Measurements from ENCODE around the gene ABI3BP.

ABI3BP gene

GRCh38 chr3:100761211-100761942 is 231.8 kb downstream of the ABI3BP start:
- no peak for DNase-seq

GRCh38 chr3:100760377-100760776 is 232.8 kb downstream of the ABI3BP start:
- no peak for DNase-seq

- DNase-seq, result no peak
Observed at GRCh38 chr3:100759950-100760349, 233.3 kb downstream of the ABI3BP start.

DNA sequence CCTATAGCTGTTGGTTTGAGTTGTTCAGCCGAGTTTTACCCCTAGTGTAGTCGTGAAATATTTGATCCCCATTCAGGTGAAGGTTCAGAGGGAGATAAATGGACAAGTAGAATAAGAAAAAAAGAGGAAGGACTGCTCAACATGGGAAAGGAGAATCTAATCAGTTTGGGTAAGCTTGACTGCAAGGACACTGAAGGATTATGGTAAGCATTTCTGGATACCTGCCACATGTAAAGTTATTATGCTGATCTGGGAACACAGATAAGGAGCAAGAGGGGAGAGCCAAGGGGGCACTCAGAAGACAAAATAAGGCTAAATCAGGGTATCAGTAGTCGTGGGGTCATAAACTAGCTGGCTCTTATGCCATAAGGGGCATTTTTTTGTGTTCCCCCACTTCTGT is 234.1 kb downstream of the ABI3BP start:
- DNase-seq, result no peak

GRCh38 chr3:100756441-100756840 is 236.8 kb downstream of the ABI3BP start:
- no peak for DNase-seq

- no peak for DNase-seq
Observed at GRCh38 chr3:100754563-100755334, 238.5 kb downstream of the ABI3BP start.

DNA sequence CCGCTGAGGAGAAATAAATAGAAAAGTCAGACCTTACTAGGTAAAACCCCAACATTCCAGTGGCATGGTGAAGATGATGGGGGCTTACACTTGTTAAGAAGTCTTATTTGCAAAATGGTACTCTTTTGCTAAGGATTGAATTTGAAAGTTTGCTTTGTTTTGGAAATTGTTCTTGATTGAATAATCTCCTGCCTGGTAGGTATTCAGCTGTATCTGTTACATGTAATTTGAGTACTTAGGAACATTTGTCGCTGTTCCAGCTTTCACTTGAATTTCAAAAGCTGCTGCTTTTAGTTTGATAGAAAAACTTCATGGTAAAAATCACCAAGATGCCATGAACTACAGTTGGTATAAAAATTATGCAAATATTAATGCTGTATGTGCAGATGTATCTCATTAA is 239.4 kb downstream of the ABI3BP start:
- DNase-seq, result no peak

- no peak for DNase-seq
Observed at GRCh38 chr3:100748967-100749366, 244.3 kb downstream of the ABI3BP start.

DNA sequence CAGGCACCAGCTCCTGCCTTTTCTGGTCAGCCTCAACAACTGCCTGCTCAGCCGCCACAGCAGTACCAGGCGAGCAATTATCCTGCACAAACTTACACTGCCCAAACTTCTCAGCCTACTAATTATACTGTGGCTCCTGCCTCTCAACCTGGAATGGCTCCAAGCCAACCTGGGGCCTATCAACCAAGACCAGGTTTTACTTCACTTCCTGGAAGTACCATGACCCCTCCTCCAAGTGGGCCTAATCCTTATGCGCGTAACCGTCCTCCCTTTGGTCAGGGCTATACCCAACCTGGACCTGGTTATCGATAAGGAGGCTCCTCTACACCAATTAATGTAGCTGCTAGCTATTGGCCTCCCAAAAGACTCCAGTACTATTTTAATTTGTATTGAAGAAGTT is 245.0 kb downstream of the ABI3BP start:
- DNase-seq, result no peak

- no peak for DNase-seq
Observed at GRCh38 chr3:100746092-100746491, 247.1 kb downstream of the ABI3BP start.

DNA sequence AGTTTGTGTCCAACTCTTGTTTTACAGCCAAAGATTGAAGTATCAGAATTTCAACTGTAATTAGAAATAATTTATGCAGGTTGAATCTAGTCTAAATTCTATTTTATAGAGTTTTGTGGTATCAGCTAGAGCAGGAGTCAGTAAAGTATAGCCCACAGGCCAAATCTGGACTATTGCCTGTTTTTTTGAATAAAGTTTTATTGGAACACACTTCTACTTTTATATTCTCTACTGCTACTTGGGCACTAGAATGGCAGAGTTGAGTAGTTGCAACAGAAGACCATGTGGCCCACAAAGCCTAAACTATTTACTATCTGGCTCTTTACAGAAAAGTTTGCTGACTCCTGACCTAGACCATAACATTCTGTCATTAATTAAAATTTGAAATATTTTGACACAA is 247.6 kb downstream of the ABI3BP start:
- DNase-seq, result no peak

DNA sequence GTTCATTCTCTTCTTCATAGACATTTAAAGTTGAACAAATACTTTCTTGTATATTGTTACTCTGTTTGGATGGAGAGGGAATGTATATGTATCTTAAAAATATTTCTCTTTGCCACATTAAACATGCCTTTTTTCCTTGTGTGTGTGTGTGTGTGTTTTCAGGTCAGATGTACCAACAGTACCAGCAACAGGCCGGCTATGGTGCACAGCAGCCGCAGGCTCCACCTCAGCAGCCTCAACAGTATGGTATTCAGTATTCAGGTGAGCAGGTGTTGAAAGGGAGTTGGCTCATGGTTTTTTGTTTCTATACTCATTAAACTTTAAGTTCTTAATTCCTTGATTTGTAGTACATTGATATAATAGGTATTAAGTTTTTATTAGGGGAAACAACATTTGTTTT is 248.6 kb downstream of the ABI3BP start:
- DNase-seq, result no peak

DNA sequence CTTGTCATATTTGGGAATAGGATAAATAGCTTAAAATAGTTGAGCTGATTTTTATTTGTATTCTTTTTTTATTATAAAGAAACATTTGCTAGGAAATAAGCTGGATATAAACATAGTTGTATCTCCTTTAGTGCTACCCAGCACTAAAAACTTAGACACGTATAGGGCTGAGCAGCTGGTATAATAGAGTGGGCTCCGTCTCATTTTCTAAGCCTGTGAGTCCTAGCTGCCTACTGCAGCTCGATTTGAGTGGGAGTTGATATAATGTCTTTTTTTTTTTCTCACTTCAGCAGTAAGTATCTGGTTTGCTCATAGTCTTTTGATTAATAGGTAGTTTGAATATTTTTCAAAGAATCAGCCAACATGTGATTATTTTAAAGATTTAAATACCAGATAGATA is 249.7 kb downstream of the ABI3BP start:
- no peak for DNase-seq

GRCh38 chr3:100740207-100740606 is 253.0 kb downstream of the ABI3BP start:
- no peak for DNase-seq

DNA sequence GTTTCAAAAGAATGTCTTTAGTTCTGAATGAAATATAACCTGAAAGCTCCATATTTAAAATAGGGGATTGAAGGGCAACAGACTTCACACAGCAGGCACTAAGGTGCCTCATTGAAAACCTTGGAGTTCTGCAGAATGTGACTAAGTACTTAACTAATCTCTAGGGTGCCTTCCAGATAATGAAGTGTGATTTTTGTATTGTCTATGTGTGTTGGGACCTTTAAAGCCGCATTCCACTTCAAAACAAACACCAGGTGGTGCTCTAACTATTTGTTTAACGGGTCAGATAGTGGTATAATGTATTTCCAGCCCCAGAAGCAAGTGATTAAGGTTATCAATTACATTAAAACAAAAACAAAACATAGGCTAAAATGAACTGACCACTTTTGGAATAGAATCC is 255.9 kb downstream of the ABI3BP start:
- no peak for DNase-seq

DNA sequence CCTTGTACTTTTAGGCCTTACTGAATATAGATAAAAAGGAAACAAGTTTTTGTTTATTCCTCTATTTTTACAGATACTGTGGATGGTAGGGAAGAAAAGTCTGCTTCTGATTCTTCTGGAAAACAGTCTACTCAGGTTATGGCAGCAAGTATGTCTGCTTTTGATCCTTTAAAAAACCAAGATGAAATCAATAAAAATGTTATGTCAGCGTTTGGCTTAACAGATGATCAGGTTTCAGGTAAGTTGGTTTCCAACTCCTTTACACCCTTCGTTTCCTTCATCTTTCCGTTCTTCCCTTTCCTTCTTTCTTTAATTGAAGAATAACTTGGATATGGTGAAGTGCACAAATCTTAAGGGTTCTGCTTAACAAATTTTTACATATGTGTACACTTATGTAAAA is 260.8 kb downstream of the ABI3BP start:
- no peak for DNase-seq

DNA sequence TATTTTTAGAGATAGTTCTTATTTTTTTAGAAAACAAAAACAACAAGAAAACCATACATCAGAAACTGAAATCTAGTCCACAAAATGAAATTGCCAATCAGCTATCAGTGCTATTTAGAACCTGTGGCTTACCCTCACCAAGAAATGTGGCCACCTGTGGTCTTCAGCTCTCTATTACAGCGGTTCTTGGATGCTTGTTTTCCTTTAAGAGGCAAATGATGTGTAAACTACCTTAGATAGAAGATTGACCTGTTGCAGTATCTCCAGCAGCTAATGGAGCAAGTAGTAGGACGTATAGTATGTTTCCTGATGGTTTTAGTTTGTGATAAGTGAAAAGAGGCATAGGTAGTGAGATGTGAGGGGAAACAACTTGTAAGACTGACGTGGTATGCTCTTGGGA is 262.7 kb downstream of the ABI3BP start:
- DNase-seq, result no peak

DNA sequence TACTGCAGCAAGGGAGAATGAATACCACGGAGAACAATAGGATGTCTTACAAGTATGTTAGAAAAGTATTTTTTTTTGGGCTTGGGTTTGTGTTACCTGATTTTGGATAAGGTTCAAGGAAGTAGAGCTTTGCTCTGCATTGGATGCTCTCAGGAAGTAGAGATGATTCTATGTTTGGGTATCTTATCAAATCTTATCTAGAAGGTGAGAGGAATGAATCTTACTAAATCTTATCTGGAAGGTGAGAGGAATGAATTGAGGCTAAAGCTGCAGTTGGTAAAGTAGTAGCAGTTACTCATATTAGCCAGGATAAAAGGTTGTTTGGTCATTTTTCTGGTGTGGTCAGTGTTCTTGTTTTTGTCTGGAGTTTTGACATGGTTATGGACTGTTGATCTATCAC is 266.5 kb downstream of the ABI3BP start:
- DNase-seq, result no peak

- no peak for DNase-seq
Observed at GRCh38 chr3:100725935-100726513, 267.2 kb downstream of the ABI3BP start.

DNA sequence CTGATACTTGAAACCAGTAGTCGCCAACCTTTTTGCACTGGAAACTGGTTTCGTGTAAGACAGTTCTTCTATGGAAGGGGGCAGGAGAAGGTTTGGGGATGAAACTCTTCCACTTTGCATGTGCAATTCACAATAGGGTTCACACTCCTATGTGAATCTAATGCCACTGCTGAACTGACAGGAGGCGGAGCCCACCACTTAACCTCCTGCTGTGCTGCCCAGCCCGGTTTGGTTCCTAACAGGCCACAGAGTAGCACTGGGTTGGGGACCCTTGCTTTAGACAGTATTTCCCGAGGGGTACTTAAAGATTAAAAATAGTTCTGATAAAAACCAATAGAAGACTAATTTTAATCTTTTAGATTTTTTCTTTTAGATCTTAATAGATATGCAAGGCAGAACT is 272.8 kb downstream of the ABI3BP start:
- DNase-seq, result no peak

DNA sequence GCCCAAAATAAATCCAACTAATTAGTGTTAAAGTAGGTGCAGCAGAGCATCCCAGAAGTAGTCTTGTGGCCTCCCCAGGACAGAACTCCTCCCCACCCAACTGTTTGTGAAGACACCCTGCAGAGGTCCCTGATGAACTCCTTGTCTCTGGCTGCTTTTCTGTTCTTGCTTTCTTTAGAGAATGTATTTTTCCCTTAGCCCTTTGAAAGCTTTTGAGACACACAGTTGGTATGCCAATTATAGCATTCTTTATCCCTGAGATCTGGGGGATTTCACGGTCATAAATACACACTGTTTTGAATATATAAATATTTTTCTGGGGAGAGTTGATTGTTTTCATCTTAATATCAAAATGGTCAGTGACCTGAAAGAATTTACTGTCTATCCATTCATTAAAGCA is 274.1 kb downstream of the ABI3BP start:
- no peak for DNase-seq

- no peak for DNase-seq
Observed at GRCh38 chr3:100717637-100718487, 275.4 kb downstream of the ABI3BP start.

- no peak for DNase-seq
Observed at GRCh38 chr3:100717063-100717462, 276.2 kb downstream of the ABI3BP start.

All from activated CD4-positive, alpha-beta T cell treated with anti-CD3 and anti-CD28 coated beads for 4 hours (primary cell).